Breast epithelium (tissue), 4 donors: Measurements from ENCODE around the gene USH1C. TPM values are rescaled to one million over a fixed set of nuclear protein-coding genes. Genes with fewer than 3 reads are reported as not detected.

Experiments used
- DNase-seq, 2 donors: peaks; one replicate each; pipeline ENCODE4 v3.0.0-alpha.2; 2019; ENCODE audit warnings: low spot score in 2 of 2
- H3K27ac ChIP-seq, 2 donors: fragments of 200-600 bp; sonication (generic) in 1 of 2; one replicate each; pipeline ENCODE4 v1.5.1; 2016 to 2019; ENCODE audit warnings: mild to moderate bottlenecking in 1 of 2
- H3K27me3 ChIP-seq, 2 donors: fragments of 200-600 bp; sonication (generic) in 1 of 2; one replicate each; pipeline versions ENCODE4 v1.5.1 to v1.6.0; 2017 to 2019; ENCODE audit warnings: control low read depth in 1 of 2, mild to moderate bottlenecking in 1 of 2
- H3K36me3 ChIP-seq: fragments of 200-600 bp; one replicate; pipeline ENCODE4 v1.5.1; 2019
- H3K4me1 ChIP-seq, 2 donors: fragments of 200-600 bp; sonication (generic); one replicate each; pipeline ENCODE4 v1.5.1; 2016 to 2019; ENCODE audit warnings: control low read depth in 1 of 2
- H3K4me3 ChIP-seq, 3 donors: fragments of 200-600 bp; sonication (generic); 1 replicate in 2 of 3; 2 replicates in 1 of 3; pipeline ENCODE4 v1.5.1; 2016 to 2019; ENCODE audit warnings: mild to moderate bottlenecking in 3 of 3, moderate library complexity in 2 of 3
- H3K9me3 ChIP-seq, 2 donors: fragments of 200-600 bp; sonication (generic) in 1 of 2; one replicate each; pipeline ENCODE4 v1.5.1; 2016 to 2019; ENCODE audit warnings: control low read depth in 1 of 2
- CTCF ChIP-seq, 3 donors: fragments of 450-650 bp; IDR thresholded peaks; one replicate each; pipeline ENCODE4 v1.5.1; 2016 to 2017; ENCODE audit warnings: antibody characterized with exemption in 3 of 3, mild to moderate bottlenecking in 3 of 3, moderate library complexity in 3 of 3
- POLR2A ChIP-seq: fragments of 450-650 bp; IDR thresholded peaks from one replicate; pipeline ENCODE4 v1.6.1; 2016; ENCODE audit warnings: antibody characterized with exemption, mild to moderate bottlenecking, moderate library complexity
- POLR2AphosphoS5 ChIP-seq, 3 donors: sonication (generic); formaldehyde crosslinking; IDR thresholded peaks; one replicate each; pipeline ENCODE4 v1.6.1; 2017; ENCODE audit warnings: antibody characterized with exemption in 3 of 3
- intact Hi-C: fragments of 100-400 bp; cut with DNase I; formaldehyde crosslinking; loops from one replicate; pipeline ENCODE4 v1.15.1; 2023; ENCODE audit warnings: low total_unique reads
- total RNA-seq, 3 donors: library from RNA; depleted of rRNA; stranded (reverse); fragments of >200 nt; gene quantifications; one replicate each; pipeline ENCODE4 v1.1.0, GENCODE V29; 2016

Gene USH1C
- total RNA-seq, 3 donors from 2014 or later, result 0.66 TPM; not detected in 2

DNA sequence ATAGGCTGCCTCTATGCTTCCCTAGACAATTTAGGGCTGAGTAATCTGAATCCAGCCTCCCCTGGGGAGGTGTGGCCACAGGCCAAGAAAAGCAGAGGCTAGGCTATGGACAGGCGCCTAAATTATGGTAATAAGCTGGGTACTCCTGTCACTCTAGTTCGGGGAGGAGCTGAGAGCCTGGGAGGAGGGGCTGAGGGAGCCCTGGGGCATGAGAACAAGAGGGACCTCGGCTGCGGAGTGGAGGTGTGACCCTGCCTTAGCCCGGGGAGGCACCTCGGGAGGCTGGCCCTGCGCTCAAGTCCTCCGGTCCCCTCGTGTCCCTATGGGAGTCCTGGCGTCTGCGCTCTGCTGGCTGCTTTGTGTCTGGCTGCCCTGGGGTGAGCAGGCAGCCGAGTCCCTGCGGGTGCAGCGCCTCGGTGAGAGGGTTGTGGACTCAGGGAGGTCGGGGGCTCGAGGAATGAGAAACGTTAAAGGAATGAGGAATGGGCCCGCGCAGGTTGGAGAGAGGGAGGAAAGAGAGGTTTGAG is 2.9 kb upstream of the USH1C start, which contains the start of gene OTOG:
Gene OTOG, plus strand, starts transcription at position 209 of the 527 bp plus-strand sequence. Its CDS starts 114 bp downstream, at position 323.
- intact Hi-C loops, result no loop called here
- Histone ChIP-seq H3K9me3 (no peaks in the 10 kb centered on the region), H3K27ac (no peak within 1 kb of the TSS), H3K4me1 (no peaks in the 10 kb centered on the region), H3K27me3 (peaks cover 0 to 22% of the 10 kb centered on the region in 2 donors), H3K36me3 (no peaks in the 10 kb centered on the region), H3K4me3 (no peak within 1 kb of the TSS)
- TF ChIP-seq POLR2AphosphoS5 (IDR thresholded peaks at IDR 0.05), result no peak
- TF ChIP-seq CTCF (IDR thresholded peaks at IDR 0.05), result no peak
- TF ChIP-seq POLR2A, result no peak
- DNase-seq, result no peak

DNA sequence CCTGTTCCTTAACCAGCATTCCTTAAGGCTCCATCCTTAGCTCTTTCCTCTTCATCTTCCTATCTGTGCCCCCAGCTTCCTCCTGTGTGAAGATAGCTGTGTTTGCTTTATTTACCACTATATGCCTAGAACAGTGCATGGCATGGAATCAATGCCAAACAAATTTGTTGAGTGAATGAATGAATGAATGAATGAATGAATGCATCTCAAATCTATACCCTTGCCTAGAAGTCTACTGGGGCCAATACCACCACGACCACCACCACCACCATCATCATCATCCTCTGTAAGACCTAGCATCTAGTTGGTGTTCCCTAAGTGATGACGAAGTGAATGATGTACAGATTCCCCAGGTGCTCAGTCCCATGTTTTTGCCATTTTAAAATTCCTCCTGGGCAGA is 2.0 kb upstream of the USH1C start:
- Histone ChIP-seq H3K4me1 (no peaks in the 10 kb centered on the region), H3K27me3 (peaks cover 0 to 22% of the 10 kb centered on the region in 2 donors), H3K9me3 (no peaks in the 10 kb centered on the region), H3K27ac (no peak overlapping the region), H3K36me3 (no peaks in the 10 kb centered on the region), H3K4me3 (no peak overlapping the region)
- intact Hi-C loops, result no loop called here
- DNase-seq, result no peak
- TF ChIP-seq POLR2AphosphoS5 (IDR thresholded peaks at IDR 0.05), result no peak
- no peak for TF ChIP-seq CTCF (IDR thresholded peaks at IDR 0.05)
- TF ChIP-seq POLR2A, result no peak

GRCh38 chr11:17543574-17544180 is 539 bp downstream of the USH1C start:
- Histone ChIP-seq H3K36me3 (no peaks in the 10 kb centered on the region), H3K9me3 (no peaks in the 10 kb centered on the region), H3K4me3 (peak overlapping the region in 2 of 3 donors; percentile 3 to 23), H3K27ac (no peak overlapping the region), H3K4me1 (no peaks in the 10 kb centered on the region), H3K27me3 (peaks cover 0 to 22% of the 10 kb centered on the region in 2 donors)
- intact Hi-C loops, result no loop called here
- no peak for DNase-seq
- TF ChIP-seq CTCF (IDR thresholded peaks at IDR 0.05) (no peak), POLR2AphosphoS5 (IDR thresholded peaks at IDR 0.05) (no peak), POLR2A (no peak)

GRCh38 chr11:17543041-17543440 is 1.2 kb downstream of the USH1C start:
- intact Hi-C loops, result no loop called here
- TF ChIP-seq CTCF (IDR thresholded peaks at IDR 0.05), result no peak
- peak in 1 of 2 donors; percentile 43 for DNase-seq
- H3K4me3 ChIP-seq, result no peak overlapping the region
- no peak overlapping the region for H3K27ac ChIP-seq
- peaks cover 0 to 22% of the 10 kb centered on the region in 2 donors for H3K27me3 ChIP-seq
- H3K36me3 ChIP-seq, result no peaks in the 10 kb centered on the region
- H3K4me1 ChIP-seq, result no peaks in the 10 kb centered on the region
- no peaks in the 10 kb centered on the region for H3K9me3 ChIP-seq

GRCh38 chr11:17542249-17542648 is 2.0 kb downstream of the USH1C start:
- no peak for TF ChIP-seq CTCF (IDR thresholded peaks at IDR 0.05)
- no peak for TF ChIP-seq POLR2A
- no peak for TF ChIP-seq POLR2AphosphoS5 (IDR thresholded peaks at IDR 0.05)
- Histone ChIP-seq H3K27ac (no peak overlapping the region), H3K9me3 (no peaks in the 10 kb centered on the region), H3K4me3 (no peak overlapping the region), H3K4me1 (no peaks in the 10 kb centered on the region), H3K36me3 (no peaks in the 10 kb centered on the region), H3K27me3 (peaks cover 0 to 14% of the 10 kb centered on the region in 2 donors)
- intact Hi-C loops, result no loop called here
- peak in 1 of 2 donors; percentile 14 for DNase-seq
